GM19238 (cell line): ENCODE results near the gene TFAP2C.
"Not testable (repeated sequence)": the region's sequence is repeated elsewhere in the genome, so short reads cannot be mapped to it uniquely, and the experiment has no call there.

Experiments
- DNase-seq: peaks from one replicate; pipeline ENCODE4 v3.0.0; 2011; ENCODE audit warnings: low spot score; ENCODE audit not compliant: insufficient read length

Gene TFAP2C

GRCh38 chr20:56646599-56646998 lies 17.5 kb downstream of the TFAP2C start:
- no peak for DNase-seq

GRCh38 chr20:56653211-56653610 lies 24.1 kb downstream of the TFAP2C start:
- DNase-seq: no peak

- DNase-seq: no peak
These were observed 27.5 kb downstream of the TFAP2C start for GRCh38 chr20:56656632-56657031.

- DNase-seq: no peak
These were observed 28.8 kb downstream of the TFAP2C start for GRCh38 chr20:56657879-56658278.

GRCh38 chr20:56658341-56658947 lies 29.3 kb downstream of the TFAP2C start:
- DNase-seq: not testable (repeated sequence)

- DNase-seq: no peak
These were observed 34.6 kb downstream of the TFAP2C start for GRCh38 chr20:56663660-56664059.

- DNase-seq: no peak
These were observed 35.7 kb downstream of the TFAP2C start for GRCh38 chr20:56664796-56665195.

- no peak for DNase-seq
These were observed 36.7 kb downstream of the TFAP2C start for GRCh38 chr20:56665806-56666205.

- DNase-seq: no peak
These were observed 44.3 kb downstream of the TFAP2C start for GRCh38 chr20:56673450-56673849.

- no peak for DNase-seq
These were observed 46.9 kb downstream of the TFAP2C start for GRCh38 chr20:56676001-56676400.

- no peak for DNase-seq
These were observed 47.6 kb downstream of the TFAP2C start for GRCh38 chr20:56676679-56677078.

GRCh38 chr20:56683077-56683865 lies 54.2 kb downstream of the TFAP2C start:
- no peak for DNase-seq

- DNase-seq: no peak
These were observed 56.8 kb downstream of the TFAP2C start for GRCh38 chr20:56685879-56686278.

GRCh38 chr20:56687061-56687460 lies 58.0 kb downstream of the TFAP2C start:
- no peak for DNase-seq

GRCh38 chr20:56688106-56688505 lies 59.0 kb downstream of the TFAP2C start:
- no peak for DNase-seq
